EL (cell line): ENCODE measurements around the gene GMDS.

Experiments
- DNase-seq: peaks from one replicate; pipeline ENCODE4 v3.0.0-alpha.2; 2016

GMDS gene

DNA sequence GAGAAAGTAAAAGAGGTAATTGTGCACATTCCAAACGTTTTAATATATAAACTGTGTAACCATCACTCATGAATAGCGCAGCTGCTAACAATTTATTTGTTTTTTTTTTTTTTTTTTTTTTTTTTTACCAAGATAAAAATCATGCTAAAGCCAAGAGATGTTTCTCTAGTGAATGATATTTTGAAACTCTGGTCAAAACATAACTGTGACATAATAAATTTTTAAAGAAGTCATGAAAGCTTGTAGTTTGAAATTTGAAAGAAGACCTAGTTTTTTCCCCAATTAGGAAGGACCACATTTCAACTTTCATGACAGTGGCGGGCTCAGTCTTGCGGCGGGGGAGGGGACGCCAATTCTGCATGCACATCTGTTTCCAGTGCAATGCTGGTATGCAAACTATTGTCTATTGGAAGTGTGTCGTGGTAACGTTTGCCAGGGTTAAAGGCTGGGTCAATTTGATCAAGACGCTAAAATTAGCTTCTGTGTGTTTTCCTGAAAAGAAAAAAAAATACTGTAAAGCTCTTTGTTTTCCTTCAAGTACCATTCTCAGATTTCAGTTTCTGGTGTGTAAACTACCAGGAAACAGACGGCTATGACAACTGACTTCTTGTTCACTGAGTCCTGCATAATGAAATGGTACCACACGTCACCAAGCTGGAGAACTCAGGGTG, 423.8 kb downstream of the GMDS start:
- peak; percentile 69 for DNase-seq

DNA sequence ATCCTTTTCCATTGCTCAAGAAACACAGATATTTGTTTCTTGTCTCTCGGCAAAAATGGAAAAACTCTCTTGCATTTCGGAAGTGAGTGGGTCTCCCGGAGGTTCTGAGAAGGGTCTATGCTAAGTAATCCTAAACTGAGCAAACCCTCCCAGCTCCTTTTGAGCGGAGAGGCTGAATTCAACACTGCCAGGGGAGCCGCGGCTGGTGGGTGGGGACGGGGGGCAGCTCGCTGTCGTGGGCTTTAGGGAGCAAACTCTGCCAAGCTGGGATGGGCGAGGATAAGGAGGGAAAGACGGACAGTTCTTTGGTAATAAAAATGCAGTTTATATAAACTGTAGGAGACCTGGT, 424.3 kb downstream of the GMDS start:
- no peak for DNase-seq

DNA sequence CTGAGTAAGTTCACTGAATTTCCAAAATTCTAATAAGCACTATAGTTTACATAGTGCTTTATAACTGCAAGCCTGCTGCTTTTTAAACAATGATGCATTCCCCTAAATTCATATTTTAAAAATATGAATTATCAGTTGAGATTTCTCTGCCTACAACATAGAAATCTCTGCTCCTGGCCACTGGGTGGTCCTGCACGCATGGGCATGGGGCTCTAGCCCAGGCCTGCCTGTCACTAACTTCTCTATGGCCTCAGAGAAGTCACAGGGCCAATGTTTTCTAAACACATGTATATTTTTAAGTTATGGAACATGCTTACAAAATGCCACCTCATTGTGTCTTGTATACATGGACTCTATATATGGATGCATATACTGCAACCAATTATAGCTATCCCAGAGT, 424.7 kb downstream of the GMDS start:
- no peak for DNase-seq

DNA sequence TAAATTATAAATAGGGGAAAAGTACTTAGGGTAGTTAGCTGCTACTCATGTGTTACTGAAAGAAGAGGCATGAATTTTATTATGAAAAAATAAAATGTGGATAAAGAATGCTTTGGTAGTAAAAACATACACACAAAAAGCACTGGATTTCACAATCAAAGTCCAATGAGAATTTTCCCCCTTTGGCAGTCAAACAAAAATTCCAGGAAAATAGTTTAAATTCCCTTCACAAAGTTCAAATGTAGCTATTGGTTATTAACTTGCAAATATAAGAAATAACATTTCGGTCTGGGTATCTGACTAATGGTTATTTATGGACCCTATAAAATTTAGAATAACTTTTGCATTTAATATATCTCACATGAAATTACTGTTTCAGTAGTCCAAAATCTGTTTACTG, 425.2 kb downstream of the GMDS start:
- DNase-seq = peak; percentile 89

DNA sequence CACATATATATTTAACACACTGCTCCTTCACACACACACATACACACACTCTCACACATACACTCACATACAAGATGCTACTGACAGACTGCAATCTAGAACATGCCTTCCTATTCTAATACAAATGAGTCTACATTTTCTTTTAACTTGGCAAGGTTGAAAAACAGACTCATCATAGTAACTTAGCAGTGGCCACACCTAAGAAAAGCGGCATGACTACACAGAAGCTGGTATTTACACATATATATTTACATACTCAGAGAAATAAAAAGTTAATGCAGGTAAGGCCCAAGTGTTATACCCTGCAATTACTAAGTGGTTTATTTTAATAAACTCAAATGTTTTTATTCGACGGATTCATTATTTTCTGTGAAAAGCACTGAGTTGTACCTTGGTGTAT, 426.4 kb downstream of the GMDS start:
- DNase-seq = no peak

DNA sequence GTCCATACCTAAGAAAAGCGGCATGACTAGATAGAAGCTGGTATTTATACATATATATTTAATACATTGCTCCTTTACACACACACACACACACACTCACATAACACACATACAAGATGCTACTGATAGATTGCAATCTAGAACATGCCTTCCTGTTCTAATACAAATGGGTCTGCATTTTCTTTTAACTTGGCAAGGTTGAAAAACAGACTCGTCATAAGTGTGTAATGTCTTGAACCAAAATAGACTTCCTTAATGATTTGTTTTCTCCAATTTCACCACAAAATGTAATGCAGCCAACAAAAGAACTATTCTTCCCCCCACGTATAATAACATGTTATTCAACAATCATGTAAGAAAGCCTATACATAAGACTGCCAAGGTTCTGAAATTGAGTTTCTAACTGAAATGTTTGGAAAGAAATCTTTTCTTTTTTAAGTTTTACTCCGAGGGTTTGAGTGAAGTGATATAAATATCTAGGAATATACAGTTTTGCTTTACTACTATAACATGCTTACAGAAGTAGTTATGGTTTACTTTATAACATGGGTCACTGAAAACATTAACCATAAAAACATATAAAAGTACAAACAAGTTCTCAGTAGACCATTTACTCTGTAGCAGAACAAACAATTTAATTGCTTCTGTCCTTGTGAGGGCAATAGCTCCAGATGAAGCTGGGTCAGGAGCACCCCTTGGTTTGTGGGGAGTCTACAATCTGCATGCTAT, 428.2 kb downstream of the GMDS start:
- DNase-seq = no peak

DNA sequence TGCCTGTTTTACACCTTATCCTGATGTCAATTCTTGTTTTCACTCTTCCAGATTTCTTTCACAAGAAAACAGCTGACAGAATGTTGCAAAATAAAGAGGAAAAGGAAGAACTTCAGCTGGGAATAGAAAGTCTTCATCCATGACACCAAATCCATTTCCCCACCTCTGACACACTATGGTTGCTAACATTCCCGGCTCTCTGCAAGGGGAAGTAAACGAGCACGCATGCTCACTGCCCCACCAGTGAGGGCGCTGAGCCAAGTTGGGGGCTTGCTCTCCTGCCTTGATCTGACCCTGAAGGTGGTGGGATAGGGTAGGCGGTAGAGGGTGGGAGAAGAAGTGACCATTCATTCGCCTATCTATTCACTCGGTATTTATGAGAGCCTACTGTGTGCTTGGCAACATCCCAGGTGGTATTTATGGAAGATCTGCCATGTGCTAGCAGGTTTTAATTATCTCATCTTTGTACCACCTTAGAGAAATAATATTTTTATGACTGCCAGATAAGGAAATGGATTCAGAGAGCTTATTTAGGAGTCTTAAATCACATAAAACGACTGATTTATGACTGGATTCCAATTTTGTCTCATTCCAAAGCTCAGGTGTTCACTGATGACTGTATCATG, 429.5 kb downstream of the GMDS start:
- DNase-seq = no peak

DNA sequence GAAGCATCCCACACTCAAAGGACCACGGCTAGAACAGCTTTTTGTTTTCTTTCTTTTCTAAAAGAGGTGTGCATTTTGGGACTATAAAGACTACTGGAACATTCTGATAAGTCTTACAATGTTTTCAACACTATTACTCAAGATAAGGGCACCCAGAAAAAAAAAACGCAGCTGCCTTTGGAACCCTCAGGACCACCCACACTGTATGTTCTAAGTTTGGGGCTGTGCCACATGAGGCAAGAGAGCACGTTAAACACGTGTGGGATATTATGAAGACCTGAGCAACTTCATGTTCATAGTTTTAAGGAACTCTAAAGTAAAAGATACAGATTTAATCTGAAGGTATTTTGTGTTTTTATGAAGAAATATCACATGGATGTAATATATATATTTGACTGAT, 431.1 kb downstream of the GMDS start:
- DNase-seq = no peak

DNA sequence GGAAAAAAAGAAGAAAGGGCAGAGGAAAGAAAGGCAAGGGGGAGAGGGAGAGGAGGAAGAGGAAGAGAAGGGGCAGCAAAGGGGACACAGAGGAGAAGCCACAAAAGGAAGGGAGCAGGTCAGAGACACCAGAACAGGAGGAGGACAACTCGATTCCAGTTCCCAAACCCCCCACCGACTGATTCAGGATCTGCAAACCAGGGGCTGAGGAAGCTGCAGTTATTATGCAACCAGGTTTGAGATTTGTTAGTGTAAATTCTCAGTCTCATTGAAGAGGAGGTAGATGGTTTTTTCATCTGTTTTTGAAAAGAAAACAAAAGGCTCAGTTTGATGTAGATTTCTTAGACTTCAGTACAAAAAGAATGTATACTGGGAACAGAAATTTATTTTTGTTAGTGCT, 432.9 kb downstream of the GMDS start:
- DNase-seq = no peak

DNA sequence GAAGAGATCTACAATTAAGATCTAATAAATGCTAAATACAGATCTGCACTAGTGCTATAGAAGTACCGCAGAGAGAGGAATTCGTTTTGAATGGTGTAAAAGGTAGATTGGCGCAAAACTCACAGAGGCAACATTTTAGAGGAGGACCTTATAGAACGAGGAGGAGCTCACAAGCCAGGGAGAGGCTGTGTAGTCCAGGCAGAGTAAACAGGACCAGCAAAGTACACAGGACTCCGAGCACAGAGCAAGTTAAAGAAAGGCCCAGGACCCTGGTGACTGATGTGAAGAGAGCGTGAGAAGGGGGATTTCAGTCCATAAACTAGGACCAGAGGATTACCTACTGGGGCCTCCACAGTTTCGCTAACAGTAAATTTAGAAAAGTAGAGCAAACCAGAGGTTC, 433.4 kb downstream of the GMDS start:
- DNase-seq = no peak

DNA sequence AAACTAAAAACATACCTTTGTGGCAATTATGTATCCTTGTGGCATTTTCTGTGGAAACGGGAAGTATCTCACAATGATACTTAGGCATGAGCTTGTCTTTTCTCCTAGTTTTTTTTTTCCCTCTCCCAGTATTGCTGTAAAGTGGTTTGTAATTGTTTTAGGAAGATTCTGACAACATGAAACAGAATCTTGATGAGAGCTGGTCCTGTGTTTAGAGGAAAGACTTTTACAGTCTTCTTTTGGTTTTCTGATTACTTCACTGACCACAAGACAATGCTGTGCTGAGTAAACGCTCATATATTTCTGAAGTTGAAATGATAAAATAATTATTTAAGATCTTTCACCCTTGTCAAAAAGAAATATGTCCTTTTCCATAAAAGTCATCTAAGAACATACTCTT, 434.5 kb downstream of the GMDS start:
- DNase-seq = no peak

DNA sequence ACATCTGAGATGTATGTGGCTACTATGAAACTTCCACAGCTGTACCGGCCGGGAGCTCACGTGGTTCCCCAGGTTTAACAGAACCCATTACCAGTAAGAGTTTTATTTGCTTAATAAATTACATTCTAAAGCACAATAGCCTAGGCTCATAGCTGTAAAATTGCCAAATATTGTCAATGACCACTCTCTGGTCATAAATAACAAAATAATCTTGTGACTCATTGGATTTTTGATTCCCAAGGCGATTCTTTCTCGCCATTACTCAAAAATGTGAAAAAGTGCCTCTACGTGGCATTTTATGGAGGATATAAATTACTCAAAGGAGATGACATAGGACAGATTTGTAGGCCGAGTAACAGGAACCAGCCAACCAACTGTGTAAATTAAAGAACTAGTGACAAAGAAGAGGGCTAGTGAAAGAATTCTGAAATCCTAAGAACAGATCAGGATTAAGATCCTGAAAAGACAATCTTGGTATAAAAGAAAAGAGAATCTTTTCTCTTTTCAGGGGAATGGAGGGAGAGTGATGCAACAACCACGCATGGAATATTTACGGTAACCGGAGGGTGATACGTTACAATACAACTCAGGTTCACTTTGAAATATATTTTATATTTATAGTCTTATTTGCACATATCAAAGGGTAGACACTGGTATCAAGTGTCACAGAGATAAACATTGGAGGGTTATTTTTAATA, 436.0 kb downstream of the GMDS start:
- DNase-seq = no peak

DNA sequence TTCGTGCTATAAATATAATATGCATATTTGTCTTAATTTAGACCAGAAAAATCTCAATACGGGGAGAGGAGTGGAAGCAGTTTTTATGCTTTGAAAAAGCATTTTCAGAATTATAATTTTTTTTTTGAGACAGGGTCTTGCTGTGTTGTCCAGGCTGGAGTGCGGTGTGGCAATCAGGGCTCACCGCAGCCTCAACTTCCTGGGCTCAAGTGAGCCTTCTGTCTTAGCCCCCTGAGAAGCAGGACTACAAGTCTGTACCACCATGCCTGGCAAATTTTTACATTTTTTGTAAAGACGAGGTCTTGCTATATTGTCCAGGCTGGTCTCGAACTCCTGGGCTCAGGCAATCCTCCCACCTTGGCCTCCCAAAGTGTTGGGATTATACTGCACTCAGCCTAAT, 438.5 kb downstream of the GMDS start:
- DNase-seq = no peak

DNA sequence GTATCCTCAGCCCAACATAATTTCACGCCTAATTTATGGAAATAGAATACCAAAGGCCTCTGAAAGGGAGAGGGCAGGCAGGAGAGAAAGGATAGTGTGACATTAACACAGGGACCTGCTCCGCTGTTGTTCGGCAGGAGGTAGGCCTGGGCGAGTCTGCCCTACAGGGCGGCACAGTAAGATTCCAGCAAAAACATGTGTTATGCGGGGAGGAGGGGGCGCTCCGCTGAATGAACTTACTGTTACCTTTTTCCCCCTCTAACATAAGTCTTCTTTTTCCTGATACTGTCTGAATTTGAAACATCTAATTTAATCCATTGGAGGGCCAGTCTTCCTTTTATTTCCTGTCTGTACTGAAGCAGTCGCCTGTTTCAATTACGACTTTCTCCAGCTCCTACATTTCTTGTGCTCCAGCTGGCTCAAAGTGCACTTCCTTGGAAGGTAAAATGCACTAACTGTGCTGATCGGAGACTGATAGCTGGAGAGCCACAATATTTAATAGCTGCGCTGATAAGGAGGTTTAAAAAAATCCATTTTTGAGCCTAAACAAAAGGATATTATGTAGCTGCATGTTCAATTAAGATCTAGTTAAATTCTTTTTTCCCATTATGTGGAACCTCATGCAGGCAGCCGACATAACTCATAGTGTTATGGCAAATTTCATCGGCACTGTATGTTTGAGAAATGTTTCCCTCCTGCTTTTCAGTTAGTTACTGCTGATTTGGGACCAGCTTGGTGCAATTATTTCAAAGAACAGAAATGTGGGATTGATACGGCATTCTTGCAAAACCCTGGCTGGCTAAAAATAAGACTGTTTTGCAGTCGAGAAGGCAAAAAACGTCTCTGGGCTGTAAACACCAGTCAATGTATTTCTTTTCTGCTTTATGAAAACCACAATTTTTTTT, 442.7 kb downstream of the GMDS start:
- DNase-seq = no peak

DNA sequence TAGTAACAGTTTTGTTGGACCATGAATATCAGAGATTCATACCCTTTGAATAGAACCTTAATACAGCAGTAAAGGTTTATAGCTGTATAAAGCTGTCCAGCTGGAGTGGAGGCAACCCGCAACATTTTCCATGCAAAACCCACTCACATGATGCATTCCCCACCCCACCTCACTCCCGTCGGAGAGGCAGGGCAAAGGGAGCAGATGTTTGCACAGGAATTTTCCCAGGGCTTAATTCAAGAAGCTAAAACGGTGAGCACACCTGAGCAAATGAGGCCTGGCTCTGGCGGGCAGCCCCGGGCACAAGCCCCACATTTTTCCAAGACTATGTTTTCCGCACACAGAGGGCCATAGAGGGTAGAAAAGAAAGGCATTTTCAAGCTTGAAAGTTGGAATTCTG, 444.0 kb downstream of the GMDS start:
- DNase-seq = no peak

DNA sequence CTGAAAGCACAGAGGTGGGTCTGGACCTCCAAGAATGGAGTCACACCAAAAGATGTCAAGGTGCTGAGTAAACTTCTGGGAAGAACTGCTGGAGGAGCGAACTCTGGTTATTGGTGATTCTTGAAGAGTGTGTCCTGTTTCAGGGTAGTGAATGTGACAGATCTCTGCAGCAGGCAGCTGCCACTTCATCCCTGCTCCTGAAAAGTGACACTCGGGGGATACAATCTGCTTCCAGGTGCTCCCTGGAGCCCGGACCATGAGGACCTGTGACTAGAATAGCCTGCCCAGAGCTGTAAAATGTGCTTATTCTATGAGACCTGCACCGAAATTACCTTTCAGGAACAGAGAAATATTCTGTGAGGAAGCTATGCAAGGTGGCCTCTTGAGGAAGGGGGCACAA, 444.6 kb downstream of the GMDS start:
- no peak for DNase-seq

DNA sequence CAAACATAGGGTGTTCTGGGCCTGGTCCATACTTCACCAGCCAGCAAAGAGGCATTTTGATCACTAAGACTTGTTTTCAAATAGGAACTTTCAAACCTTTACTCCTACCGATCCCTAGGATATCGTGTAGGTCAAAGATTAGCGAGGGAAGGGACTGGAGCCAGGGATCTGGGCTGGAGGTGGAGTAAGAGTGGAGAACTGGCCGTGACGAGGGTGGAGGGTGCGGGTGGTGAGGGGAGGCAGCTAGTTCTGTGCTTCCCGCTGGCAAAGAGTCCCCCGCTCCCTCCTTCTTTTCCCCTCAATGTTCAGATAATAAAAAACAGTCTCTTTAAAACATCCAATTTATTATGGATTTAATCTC, 446.5 kb downstream of the GMDS start:
- no peak for DNase-seq

DNA sequence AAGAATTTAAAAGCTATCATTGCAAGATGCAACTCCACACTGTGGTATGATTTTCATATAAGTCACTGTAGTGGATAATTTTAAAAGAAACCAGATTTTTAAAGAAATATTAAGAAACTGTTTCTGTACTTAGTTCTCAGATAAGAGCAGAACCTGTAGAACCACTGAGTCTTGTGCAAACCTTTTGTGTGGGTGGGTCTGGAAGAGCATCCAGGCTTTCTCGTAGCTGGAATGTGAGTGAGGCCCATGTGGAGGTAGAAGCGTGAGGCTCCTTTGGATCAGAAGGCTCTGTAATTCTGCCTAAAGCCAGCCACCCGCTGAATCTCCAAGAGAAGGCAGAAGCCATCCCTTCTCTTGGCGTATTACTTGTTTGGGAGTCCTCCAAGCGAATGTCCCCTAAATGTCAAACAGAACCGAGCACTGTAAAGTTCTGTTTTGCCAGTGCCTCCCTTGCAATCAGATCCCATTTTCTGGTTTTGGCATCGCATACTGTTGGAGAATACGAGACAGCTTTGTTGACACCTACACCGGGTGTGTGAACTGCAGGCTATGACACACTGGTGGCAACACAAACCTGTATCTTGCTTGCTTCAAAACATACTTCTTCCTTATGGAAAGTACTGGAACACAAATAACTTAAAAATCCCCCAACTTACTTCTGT, 447.0 kb downstream of the GMDS start:
- no peak for DNase-seq

DNA sequence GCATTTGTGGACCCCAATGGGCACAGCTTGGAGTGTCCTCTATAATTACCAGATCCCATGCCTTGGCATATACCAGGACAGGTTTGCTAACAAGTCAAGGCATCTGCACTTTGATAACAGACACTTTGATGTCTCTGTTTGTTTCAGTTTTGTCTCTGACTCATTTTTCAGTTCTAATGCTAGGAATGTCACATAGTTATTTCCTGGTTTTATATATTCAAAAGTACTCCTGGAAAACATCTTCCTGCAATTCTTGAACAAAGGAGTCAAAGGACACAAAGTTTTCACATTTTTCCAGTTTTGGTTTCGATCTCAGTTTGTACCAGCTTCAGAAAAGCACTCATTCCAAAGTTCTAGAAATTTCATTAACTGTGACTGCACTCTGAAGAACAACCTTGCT, 447.6 kb downstream of the GMDS start:
- DNase-seq = peak; percentile 45

DNA sequence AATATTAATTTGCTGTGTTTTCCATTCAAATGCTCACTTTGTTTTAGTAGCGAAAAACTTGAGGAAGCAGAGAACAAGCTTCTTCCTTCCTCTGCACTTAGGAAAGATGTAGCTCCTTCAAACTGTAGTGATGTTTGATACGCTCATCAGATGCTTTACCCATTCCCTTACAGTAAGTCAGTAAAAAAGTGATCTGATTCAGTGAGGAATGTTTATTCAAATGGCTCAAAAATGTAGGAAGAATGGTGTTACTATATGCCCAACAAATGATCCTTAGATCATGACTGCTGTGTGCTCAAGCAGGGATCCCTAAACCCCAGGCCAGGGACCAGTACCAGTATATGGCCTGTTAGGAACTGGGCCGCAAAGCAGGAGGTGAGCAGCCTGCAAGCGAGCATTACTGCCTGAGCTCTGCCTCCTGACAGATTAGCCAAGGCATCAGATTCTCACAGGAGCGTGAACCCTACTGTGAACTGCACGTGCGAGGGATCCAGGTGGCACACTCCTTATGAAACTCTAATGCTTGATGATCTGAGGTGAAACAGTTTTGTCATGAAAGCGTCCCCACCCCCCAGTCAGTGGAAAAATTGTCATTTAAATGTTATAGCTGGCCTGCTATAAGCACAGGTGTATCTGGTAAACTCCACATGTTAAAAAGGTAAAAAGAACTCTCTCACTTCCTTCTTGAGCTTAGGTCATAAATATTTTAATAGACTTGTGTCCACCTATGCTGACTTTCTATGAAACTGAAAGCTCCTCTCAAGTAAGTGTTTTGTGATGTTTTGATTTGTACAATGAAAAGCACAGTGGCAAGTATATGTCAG, 448.5 kb downstream of the GMDS start:
- peak; percentile 41 for DNase-seq

DNA sequence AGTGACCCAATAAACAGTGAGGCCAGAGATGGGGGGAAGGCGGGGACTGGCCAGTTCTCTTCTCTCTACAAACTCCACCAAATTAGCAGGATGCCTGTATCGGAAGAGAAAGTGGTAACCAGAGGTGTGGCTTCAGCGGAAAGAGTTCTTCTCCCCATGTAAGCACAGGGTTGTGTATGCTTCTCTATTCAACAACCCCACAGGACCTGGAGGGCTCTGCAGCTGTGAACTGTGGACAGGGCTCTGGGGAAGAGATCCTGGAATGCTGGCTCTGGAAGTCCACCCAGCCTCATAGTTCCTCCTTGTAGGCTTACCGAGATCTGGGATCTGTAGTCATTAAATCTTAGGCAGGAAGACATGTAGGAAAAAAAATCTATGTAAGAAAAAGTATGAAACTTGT, 449.5 kb downstream of the GMDS start:
- no peak for DNase-seq
